ENCODE data around the gene MRPL3.
A peak's percentile ranks its signal among the peaks of the same experiment; 100 is the strongest.

MRPL3 gene

GRCh38 chr3:131502530-131503319 is at the start of gene MRPL3:
MRPL3 (minus strand) TSS chr3:131502971; CDS start chr3:131502821, 150 bp downstream.
- H3K4me1 ChIP-seq (ENCODE audit: control insufficient read depth, insufficient read depth, low read length), result no peaks in the 10 kb centered on the region
- H3K9me3 ChIP-seq (ENCODE audit: control insufficient read depth, low read length), result no peaks in the 10 kb centered on the region
- H3K27me3 ChIP-seq (ENCODE audit: control insufficient read depth, insufficient read depth, low read length), result no peaks in the 10 kb centered on the region
- H3K4me3 ChIP-seq (ENCODE audit: low read length), result peak within 1 kb of the TSS; percentile 75
- H3K36me3 ChIP-seq (ENCODE audit: control insufficient read depth, insufficient read depth, low read length), result no peaks in the 10 kb centered on the region
- H3K9ac ChIP-seq (ENCODE audit: low read length), result peak within 1 kb of the TSS; percentile 72

- Histone ChIP-seq H3K9me3 (ENCODE audit: control insufficient read depth, low read length) (no peaks in the 10 kb centered on the region), H3K4me3 (ENCODE audit: low read length) (no peak overlapping the region), H3K4me1 (ENCODE audit: control insufficient read depth, insufficient read depth, low read length) (no peaks in the 10 kb centered on the region), H3K9ac (ENCODE audit: low read length) (no peak overlapping the region), H3K36me3 (ENCODE audit: control insufficient read depth, insufficient read depth, low read length) (no peaks in the 10 kb centered on the region), H3K27me3 (ENCODE audit: control insufficient read depth, insufficient read depth, low read length) (no peaks in the 10 kb centered on the region)
These were observed 49.0 kb upstream of the MRPL3 start for GRCh38 chr3:131551761-131552160.

- Histone ChIP-seq H3K9me3 (ENCODE audit: control insufficient read depth, low read length) (no peaks in the 10 kb centered on the region), H3K4me1 (ENCODE audit: control insufficient read depth, insufficient read depth, low read length) (no peaks in the 10 kb centered on the region), H3K4me3 (ENCODE audit: low read length) (no peak overlapping the region), H3K27me3 (ENCODE audit: control insufficient read depth, insufficient read depth, low read length) (no peaks in the 10 kb centered on the region), H3K36me3 (ENCODE audit: control insufficient read depth, insufficient read depth, low read length) (no peaks in the 10 kb centered on the region), H3K9ac (ENCODE audit: low read length) (no peak overlapping the region)
These were observed 48.0 kb upstream of the MRPL3 start for GRCh38 chr3:131550562-131551465.

- Histone ChIP-seq H3K27me3 (ENCODE audit: control insufficient read depth, insufficient read depth, low read length) (no peaks in the 10 kb centered on the region), H3K9ac (ENCODE audit: low read length) (no peak overlapping the region), H3K4me1 (ENCODE audit: control insufficient read depth, insufficient read depth, low read length) (no peaks in the 10 kb centered on the region), H3K4me3 (ENCODE audit: low read length) (no peak overlapping the region), H3K36me3 (ENCODE audit: control insufficient read depth, insufficient read depth, low read length) (no peaks in the 10 kb centered on the region), H3K9me3 (ENCODE audit: control insufficient read depth, low read length) (no peaks in the 10 kb centered on the region)
These were observed 46.6 kb upstream of the MRPL3 start for GRCh38 chr3:131549340-131549739.

GRCh38 chr3:131547585-131547984 is 44.8 kb upstream of the MRPL3 start:
- Histone ChIP-seq H3K4me1 (ENCODE audit: control insufficient read depth, insufficient read depth, low read length) (no peaks in the 10 kb centered on the region), H3K9me3 (ENCODE audit: control insufficient read depth, low read length) (no peaks in the 10 kb centered on the region), H3K9ac (ENCODE audit: low read length) (no peak overlapping the region), H3K27me3 (ENCODE audit: control insufficient read depth, insufficient read depth, low read length) (no peaks in the 10 kb centered on the region), H3K4me3 (ENCODE audit: low read length) (no peak overlapping the region), H3K36me3 (ENCODE audit: control insufficient read depth, insufficient read depth, low read length) (no peaks in the 10 kb centered on the region)

- H3K9me3 ChIP-seq (ENCODE audit: control insufficient read depth, low read length), result no peaks in the 10 kb centered on the region
- H3K4me1 ChIP-seq (ENCODE audit: control insufficient read depth, insufficient read depth, low read length), result no peaks in the 10 kb centered on the region
These were observed 43.7 kb upstream of the MRPL3 start for GRCh38 chr3:131546441-131546840.

GRCh38 chr3:131544557-131544956 is 41.8 kb upstream of the MRPL3 start:
- Histone ChIP-seq H3K4me1 (ENCODE audit: control insufficient read depth, insufficient read depth, low read length) (no peaks in the 10 kb centered on the region), H3K4me3 (ENCODE audit: low read length) (no peak overlapping the region), H3K36me3 (ENCODE audit: control insufficient read depth, insufficient read depth, low read length) (no peaks in the 10 kb centered on the region), H3K9ac (ENCODE audit: low read length) (no peak overlapping the region), H3K27me3 (ENCODE audit: control insufficient read depth, insufficient read depth, low read length) (no peaks in the 10 kb centered on the region), H3K9me3 (ENCODE audit: control insufficient read depth, low read length) (no peaks in the 10 kb centered on the region)

More at GRCh38 chr3:131546441-131546840, 43.7 kb upstream of the MRPL3 start:
- Histone ChIP-seq H3K27me3 (ENCODE audit: control insufficient read depth, insufficient read depth, low read length) (no peaks in the 10 kb centered on the region), H3K4me3 (ENCODE audit: low read length) (no peak overlapping the region), H3K36me3 (ENCODE audit: control insufficient read depth, insufficient read depth, low read length) (no peaks in the 10 kb centered on the region), H3K9ac (ENCODE audit: low read length) (no peak overlapping the region)

- Histone ChIP-seq H3K9ac (ENCODE audit: low read length) (no peak overlapping the region), H3K4me1 (ENCODE audit: control insufficient read depth, insufficient read depth, low read length) (no peaks in the 10 kb centered on the region), H3K27me3 (ENCODE audit: control insufficient read depth, insufficient read depth, low read length) (no peaks in the 10 kb centered on the region), H3K36me3 (ENCODE audit: control insufficient read depth, insufficient read depth, low read length) (no peaks in the 10 kb centered on the region), H3K4me3 (ENCODE audit: low read length) (no peak overlapping the region), H3K9me3 (ENCODE audit: control insufficient read depth, low read length) (no peaks in the 10 kb centered on the region)
These were observed 40.9 kb upstream of the MRPL3 start for GRCh38 chr3:131543714-131544113.

GRCh38 chr3:131541288-131541687 is 38.5 kb upstream of the MRPL3 start:
- no peaks in the 10 kb centered on the region for H3K27me3 ChIP-seq (ENCODE audit: control insufficient read depth, insufficient read depth, low read length)
- H3K9me3 ChIP-seq (ENCODE audit: control insufficient read depth, low read length), result no peaks in the 10 kb centered on the region
- no peaks in the 10 kb centered on the region for H3K4me1 ChIP-seq (ENCODE audit: control insufficient read depth, insufficient read depth, low read length)
- H3K9ac ChIP-seq (ENCODE audit: low read length), result no peak overlapping the region
- H3K36me3 ChIP-seq (ENCODE audit: control insufficient read depth, insufficient read depth, low read length), result no peaks in the 10 kb centered on the region
- H3K4me3 ChIP-seq (ENCODE audit: low read length), result no peak overlapping the region

GRCh38 chr3:131540821-131541220 is 38.0 kb upstream of the MRPL3 start:
- Histone ChIP-seq H3K4me3 (ENCODE audit: low read length) (no peak overlapping the region), H3K27me3 (ENCODE audit: control insufficient read depth, insufficient read depth, low read length) (no peaks in the 10 kb centered on the region), H3K4me1 (ENCODE audit: control insufficient read depth, insufficient read depth, low read length) (no peaks in the 10 kb centered on the region), H3K9me3 (ENCODE audit: control insufficient read depth, low read length) (no peaks in the 10 kb centered on the region), H3K36me3 (ENCODE audit: control insufficient read depth, insufficient read depth, low read length) (no peaks in the 10 kb centered on the region), H3K9ac (ENCODE audit: low read length) (no peak overlapping the region)

GRCh38 chr3:131540143-131540542 is 37.4 kb upstream of the MRPL3 start:
- Histone ChIP-seq H3K36me3 (ENCODE audit: control insufficient read depth, insufficient read depth, low read length) (no peaks in the 10 kb centered on the region), H3K4me1 (ENCODE audit: control insufficient read depth, insufficient read depth, low read length) (no peaks in the 10 kb centered on the region), H3K4me3 (ENCODE audit: low read length) (no peak overlapping the region), H3K9ac (ENCODE audit: low read length) (no peak overlapping the region), H3K9me3 (ENCODE audit: control insufficient read depth, low read length) (no peaks in the 10 kb centered on the region), H3K27me3 (ENCODE audit: control insufficient read depth, insufficient read depth, low read length) (no peaks in the 10 kb centered on the region)

GRCh38 chr3:131538968-131539367 is 36.2 kb upstream of the MRPL3 start:
- H3K4me1 ChIP-seq (ENCODE audit: control insufficient read depth, insufficient read depth, low read length), result no peaks in the 10 kb centered on the region

More at GRCh38 chr3:131538968-131539367, 36.2 kb upstream of the MRPL3 start:
- Histone ChIP-seq H3K9me3 (ENCODE audit: control insufficient read depth, low read length) (no peaks in the 10 kb centered on the region), H3K36me3 (ENCODE audit: control insufficient read depth, insufficient read depth, low read length) (no peaks in the 10 kb centered on the region), H3K4me3 (ENCODE audit: low read length) (no peak overlapping the region), H3K27me3 (ENCODE audit: control insufficient read depth, insufficient read depth, low read length) (no peaks in the 10 kb centered on the region), H3K9ac (ENCODE audit: low read length) (no peak overlapping the region)

Measured in mucosa of stomach (tissue), 1 donor.